Measurements from ENCODE around the gene ZDHHC8.

Gene ZDHHC8

GRCh38 chr22:20129747-20130014 is 1.9 kb upstream of the ZDHHC8 start:
- Mint-ChIP-seq H3K27me3 (no peaks in the 10 kb centered on the region), H3K9me3 (no peaks in the 10 kb centered on the region), H3K27ac (no peak overlapping the region), H3K36me3 (peaks cover 2% of the 10 kb centered on the region), H3K4me1 (peaks cover 26% of the 10 kb centered on the region), H3K4me3 (peak overlapping the region; percentile 44)

GRCh38 chr22:20130319-20130718 is 1.3 kb upstream of the ZDHHC8 start:
- peak overlapping the region; percentile 60 for H3K4me3 Mint-ChIP-seq
- H3K27me3 Mint-ChIP-seq = no peaks in the 10 kb centered on the region
- no peaks in the 10 kb centered on the region for H3K9me3 Mint-ChIP-seq
- H3K4me1 Mint-ChIP-seq = peaks cover 32% of the 10 kb centered on the region
- peaks cover 2% of the 10 kb centered on the region for H3K36me3 Mint-ChIP-seq
- no peak overlapping the region for H3K27ac Mint-ChIP-seq

- H3K27ac Mint-ChIP-seq = peak overlapping the region; percentile 35
- peaks cover 2% of the 10 kb centered on the region for H3K36me3 Mint-ChIP-seq
- no peaks in the 10 kb centered on the region for H3K27me3 Mint-ChIP-seq
- H3K4me3 Mint-ChIP-seq = peak overlapping the region; percentile 60
- peaks cover 34% of the 10 kb centered on the region for H3K4me1 Mint-ChIP-seq
- H3K9me3 Mint-ChIP-seq = no peaks in the 10 kb centered on the region
Observed at GRCh38 chr22:20130731-20131596, 640 bp upstream of the ZDHHC8 start.

- no peaks in the 10 kb centered on the region for H3K36me3 Mint-ChIP-seq
- H3K27ac Mint-ChIP-seq = peak overlapping the region; percentile 23
- H3K4me1 Mint-ChIP-seq = peaks cover 40% of the 10 kb centered on the region
- no peaks in the 10 kb centered on the region for H3K9me3 Mint-ChIP-seq
- no peaks in the 10 kb centered on the region for H3K27me3 Mint-ChIP-seq
- peak overlapping the region; percentile 77 for H3K4me3 Mint-ChIP-seq
Observed at GRCh38 chr22:20131859-20132685, 468 bp downstream of the ZDHHC8 start.

- Mint-ChIP-seq H3K27ac (peak overlapping the region; percentile 23), H3K27me3 (no peaks in the 10 kb centered on the region), H3K4me1 (peaks cover 44% of the 10 kb centered on the region), H3K4me3 (peak overlapping the region; percentile 77), H3K9me3 (no peaks in the 10 kb centered on the region), H3K36me3 (no peaks in the 10 kb centered on the region)
Observed at GRCh38 chr22:20132686-20133246, 1.2 kb downstream of the ZDHHC8 start.

- no peaks in the 10 kb centered on the region for H3K36me3 Mint-ChIP-seq
- peak overlapping the region; percentile 77 for H3K4me3 Mint-ChIP-seq
- H3K27ac Mint-ChIP-seq = no peak overlapping the region
- no peaks in the 10 kb centered on the region for H3K9me3 Mint-ChIP-seq
- H3K4me1 Mint-ChIP-seq = peaks cover 43% of the 10 kb centered on the region
- no peaks in the 10 kb centered on the region for H3K27me3 Mint-ChIP-seq
Observed at GRCh38 chr22:20133930-20134549, 2.4 kb downstream of the ZDHHC8 start.

GRCh38 chr22:20135265-20135664 is 3.7 kb downstream of the ZDHHC8 start:
- H3K9me3 Mint-ChIP-seq = no peaks in the 10 kb centered on the region
- no peak overlapping the region for H3K4me3 Mint-ChIP-seq
- no peaks in the 10 kb centered on the region for H3K27me3 Mint-ChIP-seq
- peaks cover 37% of the 10 kb centered on the region for H3K4me1 Mint-ChIP-seq
- H3K36me3 Mint-ChIP-seq = no peaks in the 10 kb centered on the region
- no peak overlapping the region for H3K27ac Mint-ChIP-seq

GRCh38 chr22:20135806-20136602 is 4.4 kb downstream of the ZDHHC8 start:
- Mint-ChIP-seq H3K4me1 (peaks cover 37% of the 10 kb centered on the region), H3K4me3 (no peak overlapping the region), H3K9me3 (no peaks in the 10 kb centered on the region), H3K36me3 (no peaks in the 10 kb centered on the region), H3K27ac (no peak overlapping the region), H3K27me3 (no peaks in the 10 kb centered on the region)

GRCh38 chr22:20136603-20136873 is 4.9 kb downstream of the ZDHHC8 start:
- Mint-ChIP-seq H3K27ac (no peak overlapping the region), H3K4me3 (no peak overlapping the region), H3K4me1 (peaks cover 37% of the 10 kb centered on the region), H3K9me3 (no peaks in the 10 kb centered on the region), H3K27me3 (no peaks in the 10 kb centered on the region), H3K36me3 (no peaks in the 10 kb centered on the region)

GRCh38 chr22:20137113-20137512 is 5.5 kb downstream of the ZDHHC8 start:
- Mint-ChIP-seq H3K27ac (no peak overlapping the region), H3K36me3 (no peaks in the 10 kb centered on the region), H3K4me1 (peaks cover 37% of the 10 kb centered on the region), H3K27me3 (no peaks in the 10 kb centered on the region), H3K4me3 (no peak overlapping the region), H3K9me3 (no peaks in the 10 kb centered on the region)

- H3K4me1 Mint-ChIP-seq = peaks cover 36% of the 10 kb centered on the region
Observed at GRCh38 chr22:20137671-20138416, 6.2 kb downstream of the ZDHHC8 start.

GRCh38 chr22:20138417-20138738 is 6.8 kb downstream of the ZDHHC8 start:
- Mint-ChIP-seq H3K9me3 (no peaks in the 10 kb centered on the region), H3K36me3 (no peaks in the 10 kb centered on the region), H3K27me3 (no peaks in the 10 kb centered on the region), H3K27ac (no peak overlapping the region), H3K4me1 (peaks cover 30% of the 10 kb centered on the region), H3K4me3 (no peak overlapping the region)

More at GRCh38 chr22:20137671-20138416, 6.2 kb downstream of the ZDHHC8 start:
- Mint-ChIP-seq H3K4me3 (no peak overlapping the region), H3K27ac (no peak overlapping the region), H3K27me3 (no peaks in the 10 kb centered on the region), H3K36me3 (no peaks in the 10 kb centered on the region), H3K9me3 (no peaks in the 10 kb centered on the region)

GRCh38 chr22:20138868-20139267 is 7.3 kb downstream of the ZDHHC8 start:
- no peaks in the 10 kb centered on the region for H3K27me3 Mint-ChIP-seq
- H3K27ac Mint-ChIP-seq = no peak overlapping the region
- H3K9me3 Mint-ChIP-seq = no peaks in the 10 kb centered on the region
- H3K4me3 Mint-ChIP-seq = no peak overlapping the region
- no peaks in the 10 kb centered on the region for H3K36me3 Mint-ChIP-seq
- peaks cover 26% of the 10 kb centered on the region for H3K4me1 Mint-ChIP-seq

- H3K9me3 Mint-ChIP-seq = no peaks in the 10 kb centered on the region
- H3K27me3 Mint-ChIP-seq = no peaks in the 10 kb centered on the region
- H3K36me3 Mint-ChIP-seq = no peaks in the 10 kb centered on the region
- no peak overlapping the region for H3K4me3 Mint-ChIP-seq
- H3K4me1 Mint-ChIP-seq = peaks cover 20% of the 10 kb centered on the region
- no peak overlapping the region for H3K27ac Mint-ChIP-seq
Observed at GRCh38 chr22:20139391-20140106, 7.9 kb downstream of the ZDHHC8 start.
